Measurements from ENCODE around the gene INSL3.
"Not testable (repeated sequence)": the region's sequence is repeated elsewhere in the genome, so short reads cannot be mapped to it uniquely, and the experiment has no call there.

INSL3 gene

GRCh38 chr19:17778968-17779929 is 42.1 kb downstream of the INSL3 start:
- no peak for DNase-seq

GRCh38 chr19:17778251-17778967 is 42.9 kb downstream of the INSL3 start:
- DNase-seq = no peak

- not testable (repeated sequence) for DNase-seq
Measured at GRCh38 chr19:17777840-17778239, 43.5 kb downstream of the INSL3 start.

- DNase-seq = no peak
Measured at GRCh38 chr19:17775991-17776803, 45.1 kb downstream of the INSL3 start.

- peak in 1 of 2 donors; percentile 41 for DNase-seq
Measured at GRCh38 chr19:17775245-17775927, 45.9 kb downstream of the INSL3 start.

- DNase-seq = no peak
Measured at GRCh38 chr19:17772172-17772571, 49.1 kb downstream of the INSL3 start.

GRCh38 chr19:17770613-17771012 is 50.7 kb downstream of the INSL3 start:
- no peak for DNase-seq

GRCh38 chr19:17767559-17767958 is 53.8 kb downstream of the INSL3 start:
- DNase-seq = no peak

- DNase-seq = peak; percentile 26 to 32
Measured at GRCh38 chr19:17766543-17767131, 54.7 kb downstream of the INSL3 start.
